OCI-LY1 (cell line): ENCODE results near the gene MAST4.

Experiments used
- CTCF ChIP-seq: fragments of 200-600 bp; sonication (generic), shearing (Covaris generic); IDR thresholded peaks from 2 replicates; pipeline ENCODE4 v1.5.1; 2017; ENCODE audit warnings: mild to moderate bottlenecking, antibody characterized with exemption, low read length, moderate library complexity, mixed read lengths
- EZH2 ChIP-seq: fragments of 200-600 bp; sonication (generic), shearing (Covaris generic); IDR thresholded peaks from 2 replicates; pipeline ENCODE4 v1.8.0; 2017; ENCODE audit warnings: borderline replicate concordance, mixed run types, mild to moderate bottlenecking, antibody characterized with exemption, low read length, moderate library complexity, mixed read lengths

GRCh38 chr5:66993882-66994281, 397.7 kb downstream of the MAST4 start:
- no peak for TF ChIP-seq CTCF
- TF ChIP-seq EZH2 = no peak
